Measurements from ENCODE around the gene DRD3.

DNA sequence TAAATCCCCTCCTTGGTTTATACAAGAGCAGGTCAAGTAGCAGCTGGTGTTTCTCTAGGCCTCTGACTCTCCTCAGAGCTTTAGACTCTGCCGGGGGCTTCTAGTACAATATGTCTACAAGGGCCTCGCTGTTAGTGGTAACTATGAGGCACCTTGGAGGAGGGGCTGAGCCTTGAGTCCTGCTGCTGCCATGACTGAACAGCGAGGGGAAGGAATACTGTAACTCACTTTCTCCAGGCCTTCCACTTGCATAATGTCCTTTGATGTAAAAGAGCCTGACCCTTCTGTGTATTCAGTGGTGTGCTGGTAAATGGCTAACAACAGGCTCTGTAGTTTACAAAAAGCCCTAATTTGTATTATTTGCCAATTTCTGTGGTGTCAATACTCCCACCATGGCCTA lies 27.8 kb downstream of the DRD3 start:
- TF ChIP-seq, protein P1, sequence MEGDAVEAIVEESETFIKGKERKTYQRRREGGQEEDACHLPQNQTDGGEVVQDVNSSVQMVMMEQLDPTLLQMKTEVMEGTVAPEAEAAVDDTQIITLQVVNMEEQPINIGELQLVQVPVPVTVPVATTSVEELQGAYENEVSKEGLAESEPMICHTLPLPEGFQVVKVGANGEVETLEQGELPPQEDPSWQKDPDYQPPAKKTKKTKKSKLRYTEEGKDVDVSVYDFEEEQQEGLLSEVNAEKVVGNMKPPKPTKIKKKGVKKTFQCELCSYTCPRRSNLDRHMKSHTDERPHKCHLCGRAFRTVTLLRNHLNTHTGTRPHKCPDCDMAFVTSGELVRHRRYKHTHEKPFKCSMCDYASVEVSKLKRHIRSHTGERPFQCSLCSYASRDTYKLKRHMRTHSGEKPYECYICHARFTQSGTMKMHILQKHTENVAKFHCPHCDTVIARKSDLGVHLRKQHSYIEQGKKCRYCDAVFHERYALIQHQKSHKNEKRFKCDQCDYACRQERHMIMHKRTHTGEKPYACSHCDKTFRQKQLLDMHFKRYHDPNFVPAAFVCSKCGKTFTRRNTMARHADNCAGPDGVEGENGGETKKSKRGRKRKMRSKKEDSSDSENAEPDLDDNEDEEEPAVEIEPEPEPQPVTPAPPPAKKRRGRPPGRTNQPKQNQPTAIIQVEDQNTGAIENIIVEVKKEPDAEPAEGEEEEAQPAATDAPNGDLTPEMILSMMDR (conservative IDR thresholded peaks at IDR 0.05), result no peak
- TF ChIP-seq ZFX (IDR thresholded peaks at IDR 0.05), result no peak
